ENCODE results near the gene XPR1.
A peak's percentile ranks its signal among the peaks of the same experiment; 100 is the strongest.

XPR1 gene

DNA sequence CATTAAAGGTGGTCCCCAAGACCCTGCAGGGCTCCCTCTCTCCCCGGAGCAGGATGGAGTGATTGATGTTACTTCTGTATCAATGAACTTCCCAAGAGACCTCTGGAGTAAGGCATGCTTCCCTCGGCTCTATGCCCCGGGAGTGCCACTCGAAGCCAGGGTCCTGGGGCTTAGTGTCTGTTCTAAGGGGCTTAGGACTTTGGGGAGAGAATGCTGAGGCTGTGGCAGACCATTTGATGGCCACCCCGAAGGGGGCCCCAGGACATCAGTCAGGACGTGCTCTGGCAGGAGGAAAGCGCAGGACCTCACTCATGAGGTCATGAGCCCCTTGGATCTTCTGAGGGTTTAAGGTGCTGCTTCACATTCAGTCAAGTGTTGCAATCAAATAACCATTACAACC lies 288.4 kb downstream of the XPR1 start:
- no peak for DNase-seq

- no peak for DNase-seq
Observed at GRCh38 chr1:180920702-180921101, 288.9 kb downstream of the XPR1 start.

DNA sequence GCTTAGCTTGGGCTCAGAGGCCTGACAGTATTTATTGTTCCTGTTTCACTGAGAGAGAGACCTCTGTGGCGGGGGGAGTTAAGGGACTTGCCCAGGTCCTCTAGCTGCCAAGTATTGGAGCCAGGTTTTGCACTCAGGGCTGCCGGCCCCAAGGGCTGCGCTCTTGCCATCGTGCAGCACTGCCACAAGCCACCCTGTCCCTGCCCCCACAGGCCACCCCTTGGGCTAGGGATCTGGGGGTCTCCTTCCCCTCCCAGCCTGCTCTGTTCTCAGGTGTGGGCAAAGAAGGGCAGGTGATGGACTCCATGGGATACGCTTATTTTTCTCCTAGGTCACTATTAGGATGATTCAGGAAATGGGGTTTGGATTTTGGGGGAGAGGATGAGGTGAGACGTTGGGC lies 289.6 kb downstream of the XPR1 start:
- DNase-seq: no peak

DNA sequence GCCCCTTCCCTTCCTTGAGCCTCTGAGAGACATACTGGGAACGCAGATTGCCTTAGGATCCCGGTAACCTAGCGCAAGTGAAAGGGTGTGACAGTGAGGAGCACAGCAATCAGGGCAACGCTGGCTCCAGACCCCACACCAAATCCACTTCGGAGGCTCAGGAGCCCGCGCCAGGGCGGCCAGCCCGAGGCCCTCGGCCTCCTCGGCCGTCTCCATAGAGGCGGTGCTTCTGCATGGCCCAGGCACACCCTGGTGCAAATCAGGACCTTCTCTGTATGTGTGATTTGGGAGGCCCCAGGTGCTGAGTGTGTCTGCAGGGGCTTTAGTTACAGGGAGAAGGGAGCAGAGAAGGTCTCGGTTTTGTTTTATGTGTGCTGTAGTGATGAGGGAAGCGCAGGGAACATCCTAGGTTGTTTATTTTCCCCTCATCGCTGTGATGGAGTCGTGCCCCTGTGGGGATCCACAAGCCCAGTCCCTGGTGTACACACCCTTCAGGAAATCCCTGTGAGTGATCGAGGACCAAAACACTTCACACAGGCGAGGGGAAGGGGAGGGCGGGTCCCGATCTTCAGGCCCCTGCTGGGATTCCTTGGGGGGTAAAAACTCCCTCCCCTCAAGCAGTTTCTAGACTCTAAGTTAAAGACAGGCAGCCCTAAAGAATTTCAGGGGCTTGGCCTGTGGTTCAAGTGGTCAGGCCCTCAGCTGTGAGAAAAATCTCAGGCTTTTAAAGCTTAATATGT lies 290.2 kb downstream of the XPR1 start:
- DNase-seq: no peak

DNA sequence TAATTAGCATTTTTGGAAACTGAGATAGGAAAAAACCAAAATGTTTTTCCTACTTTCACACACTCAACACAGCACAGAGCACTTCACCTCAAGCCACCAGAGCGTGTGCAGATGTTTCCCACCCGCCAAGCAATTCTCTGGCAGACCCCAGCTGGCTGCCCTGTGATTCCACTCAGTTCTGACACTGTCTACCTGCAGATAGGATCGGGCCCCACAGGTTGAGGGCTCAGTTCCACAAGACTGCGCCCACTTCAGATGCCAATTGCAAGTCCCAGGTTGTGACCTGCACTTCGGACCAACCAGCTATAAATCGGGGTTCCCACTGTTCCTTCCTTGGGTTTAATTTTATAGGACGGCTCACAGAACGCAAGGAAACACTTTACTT lies 290.8 kb downstream of the XPR1 start:
- DNase-seq: no peak

GRCh38 chr1:180923021-180923841 lies 291.4 kb downstream of the XPR1 start:
- DNase-seq: no peak

- no peak for DNase-seq
Observed at GRCh38 chr1:180923887-180924286, 292.1 kb downstream of the XPR1 start.

DNA sequence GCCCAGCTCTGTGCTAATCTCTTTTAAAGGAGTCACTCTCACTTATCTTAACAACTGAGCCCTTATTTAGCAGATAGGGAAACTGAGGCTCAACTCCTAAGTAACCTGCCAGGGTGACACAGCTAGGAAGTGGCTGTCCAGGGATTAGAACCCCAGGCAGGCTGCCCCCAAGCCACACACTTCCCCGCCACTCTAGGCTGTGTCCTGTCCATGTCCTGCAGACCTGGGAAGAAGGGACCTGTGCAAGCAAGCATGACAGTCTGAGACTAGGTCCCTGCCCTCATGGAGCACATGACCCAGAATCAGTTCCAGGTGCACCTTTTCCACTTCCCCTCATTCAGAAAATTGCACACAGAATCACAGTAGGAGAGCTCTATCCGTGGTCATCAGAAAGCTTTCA lies 293.1 kb downstream of the XPR1 start:
- no peak for DNase-seq

GRCh38 chr1:180925471-180926051 lies 293.7 kb downstream of the XPR1 start:
- DNase-seq: peak; percentile 77

GRCh38 chr1:180926164-180926981 lies 294.6 kb downstream of the XPR1 start:
- DNase-seq: peak; percentile 68

- DNase-seq: peak; percentile 55
Observed at GRCh38 chr1:180927348-180927747, 295.5 kb downstream of the XPR1 start.

GRCh38 chr1:180927841-180928240 lies 296.0 kb downstream of the XPR1 start:
- DNase-seq: no peak

DNA sequence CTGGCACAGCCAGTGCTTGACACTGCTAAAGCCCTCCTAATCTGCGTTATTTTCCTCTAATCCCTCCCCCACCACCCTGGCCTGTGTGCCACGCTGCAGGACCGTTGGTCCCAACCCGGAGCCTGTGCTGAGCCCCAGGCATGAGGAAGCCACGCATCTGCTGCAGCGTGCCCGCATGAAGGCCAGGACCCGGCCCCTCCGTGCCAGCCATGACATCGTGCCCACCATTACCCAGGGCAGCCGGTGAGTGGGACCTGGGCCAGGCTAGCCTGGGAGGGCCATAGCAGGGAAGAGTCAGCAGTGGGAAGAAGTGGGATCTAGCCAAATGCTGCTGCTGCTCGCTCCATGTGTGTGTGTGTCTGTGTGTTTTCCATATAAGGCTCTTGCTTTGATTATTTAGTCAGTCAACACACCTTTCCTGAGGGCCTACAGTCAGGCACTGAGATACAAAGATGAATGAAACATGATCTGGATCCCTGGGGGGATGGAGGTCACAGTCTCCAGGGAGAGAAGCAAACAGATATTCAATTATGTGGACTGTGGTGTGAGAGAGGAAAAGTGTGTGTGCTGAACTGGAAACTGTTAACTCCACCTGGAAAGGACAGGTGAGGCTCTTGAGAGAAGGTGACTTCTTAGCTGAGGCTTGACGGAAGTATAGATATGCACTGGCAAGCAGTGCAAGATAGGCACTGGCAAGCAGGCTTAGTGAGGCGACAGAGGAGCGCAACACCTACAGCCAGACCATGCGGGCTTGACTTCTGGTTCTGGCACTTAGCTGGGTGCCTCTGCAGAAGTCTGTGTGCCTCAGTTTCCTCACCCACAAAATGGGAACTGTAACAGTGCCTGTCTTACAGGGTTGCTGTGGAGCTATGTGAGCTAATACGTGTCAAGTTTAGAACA lies 296.8 kb downstream of the XPR1 start:
- DNase-seq: no peak

- DNase-seq: no peak
Observed at GRCh38 chr1:180929389-180929788, 297.6 kb downstream of the XPR1 start.

GRCh38 chr1:180930687-180931086 lies 298.9 kb downstream of the XPR1 start:
- DNase-seq: no peak

DNA sequence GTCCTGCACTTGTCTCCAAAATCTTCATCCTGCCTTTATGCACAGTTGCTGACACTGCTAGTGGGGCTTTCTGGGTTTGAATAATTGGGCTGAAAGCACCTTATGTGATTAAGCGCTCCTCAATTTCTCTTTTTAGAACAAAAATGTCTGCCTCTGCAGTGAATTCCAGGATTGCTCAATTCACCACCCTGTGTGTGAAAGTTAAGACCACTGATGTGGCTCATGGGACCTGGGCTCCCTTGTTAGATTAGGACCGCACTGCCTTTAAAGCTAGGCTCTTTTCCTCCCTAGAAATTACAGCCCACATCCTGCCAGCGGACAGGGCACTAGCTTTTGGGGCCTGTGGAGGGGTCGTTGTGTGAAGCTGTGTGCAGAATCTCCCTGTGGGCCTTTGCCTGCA lies 299.7 kb downstream of the XPR1 start:
- no peak for DNase-seq

- no peak for DNase-seq
Observed at GRCh38 chr1:180932378-180932777, 300.6 kb downstream of the XPR1 start.

DNA sequence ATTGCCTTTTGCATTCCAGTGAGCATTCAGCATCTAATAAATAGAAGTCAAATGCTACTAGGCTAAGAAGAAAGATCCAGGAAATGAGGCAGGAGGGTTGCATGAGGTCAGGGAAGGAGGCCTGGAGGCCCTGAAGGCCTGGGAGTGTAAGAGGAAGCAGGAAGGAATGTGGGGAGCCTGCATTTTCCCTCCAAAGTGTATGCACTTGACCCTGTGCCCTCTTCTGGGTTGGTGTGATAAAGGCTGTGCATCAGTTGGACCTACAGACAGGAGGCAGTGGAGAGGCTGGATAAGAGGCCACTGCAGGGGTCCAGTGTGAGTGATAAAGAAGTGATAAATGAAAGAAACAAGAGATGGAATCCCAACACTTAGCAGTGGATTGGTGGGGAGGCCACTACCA lies 301.3 kb downstream of the XPR1 start:
- DNase-seq: no peak

GRCh38 chr1:180934563-180934962 lies 302.7 kb downstream of the XPR1 start:
- DNase-seq: no peak

DNA sequence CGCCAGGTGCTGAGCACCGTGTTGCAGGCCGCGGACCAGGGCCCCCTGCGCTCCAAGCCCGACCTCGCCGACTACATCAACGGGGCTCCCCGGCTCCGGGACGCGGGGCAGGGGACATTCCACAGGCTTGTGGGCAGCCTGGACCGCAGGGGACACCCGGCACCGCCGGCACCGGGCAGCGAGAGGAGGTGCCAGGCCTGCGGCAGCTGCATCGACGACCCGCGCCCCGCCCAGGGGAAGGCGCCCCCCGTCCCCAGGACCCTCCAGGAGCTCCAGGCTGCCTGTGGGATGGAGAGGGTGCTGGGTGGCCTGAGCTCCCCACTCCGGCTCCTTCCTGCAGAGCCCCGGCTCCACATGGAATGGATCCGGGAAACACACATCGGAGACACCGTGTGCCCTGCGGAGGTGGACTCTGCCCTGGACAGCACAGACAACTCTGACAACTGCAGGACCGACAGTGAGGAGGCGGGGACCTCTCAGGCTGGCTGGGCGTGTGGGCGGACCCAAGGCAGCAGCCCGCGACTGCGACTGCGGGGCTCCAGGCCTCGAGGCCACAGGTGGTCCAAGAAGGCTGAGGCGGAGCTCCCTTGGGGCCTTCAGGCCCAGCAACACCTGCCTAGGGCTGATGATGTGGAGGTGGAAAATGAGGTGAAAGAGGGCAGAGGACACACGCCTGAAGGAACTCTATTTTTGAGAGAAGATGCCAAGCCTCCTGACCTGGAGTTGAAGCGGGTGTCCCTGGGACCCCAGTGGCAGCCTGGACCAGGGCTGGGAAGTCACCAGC lies 303.7 kb downstream of the XPR1 start:
- DNase-seq: no peak

All from midbrain (tissue), 1 donor.